Endothelial cell of umbilical vein (primary cell): ENCODE data around the gene SCIMP. TPM values are rescaled to one million over a fixed set of nuclear protein-coding genes. Genes with fewer than 3 reads are reported as not detected.

Experiments used
- BruUV-seq: library from RNA; stranded (reverse); fragments of 400-500 nt; replicated peaks from 2 replicates; lab custom pipeline; 2021; lab: Mats Ljungman, UMichigan
- CTCF ChIA-PET: fragments of 300-600, 350-600 bp; sonication (Branson Sonifier 250); formaldehyde crosslinking; loops from one replicate; lab custom pipeline; 2021; ENCODE audit warnings: antibody characterized with exemption, inconsistent platforms; lab: Charles Lee
- POLR2A ChIA-PET: fragments of 300-600, 350-600 bp; sonication (Branson Sonifier 250); formaldehyde crosslinking; loops from one replicate; lab custom pipeline; 2021; ENCODE audit warnings: antibody characterized with exemption, inconsistent platforms; lab: Charles Lee
- DNase-seq: peaks from one replicate; pipeline ENCODE4 v3.0.0-alpha.2; 2011; ENCODE audit warnings: low read depth, low spot score
- FAIRE-seq: peaks from 2 replicates; lab custom pipeline; 2011; peaks lifted over from hg19 to GRCh38; lab: Jason Lieb, UNC
- H2AFZ ChIP-seq: 2 replicates; pipeline ENCODE4 v1.6.0; 2012; ENCODE audit warnings: low read depth, low read length, control low read depth, inconsistent platforms
- H3K27ac ChIP-seq: 2 replicates; pipeline ENCODE4 v1.5.1; 2011; ENCODE audit warnings: low read depth, mild to moderate bottlenecking, control low read depth, low read length, moderate library complexity; ENCODE audit not compliant: insufficient read depth
- H3K27me3 ChIP-seq, 2 experiments: 2 replicates each; pipeline versions ENCODE4 v1.6.0 to v1.6.1; 2011; ENCODE audit warnings: low read length in 2 of 2, mixed read lengths in 1 of 2; ENCODE audit not compliant: control insufficient read depth in 2 of 2, insufficient read depth in 2 of 2
- H3K36me3 ChIP-seq, 2 experiments: 2 replicates in 1 of 2; 3 replicates in 1 of 2; pipeline ENCODE4 v1.5.1; 2011; ENCODE audit warnings: low read length in 2 of 2, mild to moderate bottlenecking in 1 of 2, moderate library complexity in 1 of 2; ENCODE audit not compliant: control insufficient read depth in 2 of 2, insufficient read depth in 2 of 2; ENCODE audit errors: extremely low read depth in 1 of 2
- H3K4me1 ChIP-seq: 3 replicates; pipeline ENCODE4 v1.5.1; 2011; ENCODE audit warnings: mild to moderate bottlenecking, low read length; ENCODE audit not compliant: control insufficient read depth, insufficient read depth; ENCODE audit errors: extremely low read depth
- H3K4me2 ChIP-seq: 2 replicates; pipeline ENCODE4 v1.6.1; 2011; ENCODE audit warnings: low read length, control low read depth, mixed read lengths; ENCODE audit not compliant: insufficient read depth
- H3K4me3 ChIP-seq, 3 experiments: fragments of 200-600 bp in 1 of 3; sonication (generic), shearing (Covaris generic) in 1 of 3; replicated peaks in 1 of 3; 2 replicates each; pipeline ENCODE4 v1.5.1; 2011 to 2016; ENCODE audit warnings: control low read depth in 3 of 3, low read length in 3 of 3, mild to moderate bottlenecking in 2 of 3, inconsistent platforms in 1 of 3, low read depth in 1 of 3, moderate library complexity in 1 of 3; ENCODE audit not compliant: insufficient read depth in 1 of 3
- H3K79me2 ChIP-seq: 2 replicates; pipeline ENCODE4 v1.6.0; 2012; ENCODE audit warnings: low read length, inconsistent platforms; ENCODE audit not compliant: control insufficient read depth, insufficient read depth
- H3K9ac ChIP-seq: replicated peaks from 2 replicates; pipeline ENCODE3; 2011; ENCODE audit warnings: low read length, control low read depth; ENCODE audit not compliant: insufficient read depth; ENCODE audit errors: extremely low read depth
- H3K9me1 ChIP-seq: replicated peaks from 3 replicates; pipeline ENCODE4 v1.6.0; 2011; ENCODE audit warnings: mild to moderate bottlenecking, low read length; ENCODE audit not compliant: control insufficient read depth, insufficient read depth; ENCODE audit errors: extremely low read depth
- H3K9me3 ChIP-seq: replicated peaks from 2 replicates; pipeline ENCODE4 v1.5.1; 2012; ENCODE audit warnings: low read length, inconsistent platforms; ENCODE audit not compliant: control insufficient read depth, insufficient read depth
- H4K20me1 ChIP-seq: replicated peaks from 2 replicates; pipeline ENCODE3; 2011; ENCODE audit warnings: mild to moderate bottlenecking, low read length; ENCODE audit not compliant: control insufficient read depth, insufficient read depth; ENCODE audit errors: extremely low read depth
- CTCF ChIP-seq, 2 donors: IDR thresholded peaks; 1 replicate in 1 of 2; 2 replicates in 1 of 2; pipeline ENCODE4 v1.5.1; 2011; ENCODE audit warnings: low read length in 2 of 2, mild to moderate bottlenecking in 2 of 2, moderate library complexity in 2 of 2, control low read depth in 1 of 2, inconsistent platforms in 1 of 2, low read depth in 1 of 2; ENCODE audit not compliant: insufficient read depth in 1 of 2; ENCODE audit errors: extremely low read depth in 1 of 2
- EZH2 ChIP-seq: IDR thresholded peaks from 2 replicates; pipeline ENCODE4 v1.6.1; 2012; ENCODE audit warnings: borderline replicate concordance, low read depth, mild to moderate bottlenecking, moderate library complexity, low read length, inconsistent platforms; ENCODE audit not compliant: severe bottlenecking
- FOS ChIP-seq: IDR thresholded peaks from 2 replicates; pipeline ENCODE4 v1.6.1; 2011; ENCODE audit warnings: mild to moderate bottlenecking, low read length, moderate library complexity, borderline replicate concordance; ENCODE audit not compliant: insufficient read depth
- GATA2 ChIP-seq: IDR thresholded peaks from 2 replicates; pipeline ENCODE4 v1.7.0; 2011; ENCODE audit warnings: low read depth, mild to moderate bottlenecking, moderate library complexity, mixed read lengths, low read length; ENCODE audit not compliant: insufficient read length, insufficient read depth
- JUN ChIP-seq: IDR thresholded peaks from 2 replicates; pipeline ENCODE4 v1.6.1; 2011; ENCODE audit warnings: borderline replicate concordance, low read depth; ENCODE audit not compliant: insufficient read length, insufficient read depth
- MAX ChIP-seq: IDR thresholded peaks from 2 replicates; pipeline ENCODE4 v1.6.1; 2011; ENCODE audit not compliant: insufficient read depth, insufficient read length
- MYC ChIP-seq: IDR thresholded peaks from one replicate; pipeline ENCODE4 v1.6.1; 2011; ENCODE audit warnings: mild to moderate bottlenecking, low read depth, low read length
- POLR2A ChIP-seq: IDR thresholded peaks from 2 replicates; pipeline ENCODE4 v1.6.1; 2012; ENCODE audit warnings: low read depth, mild to moderate bottlenecking, control low read depth, low read length
- POLR2AphosphoS5 ChIP-seq: IDR thresholded peaks from 2 replicates; pipeline ENCODE4 v1.6.1; 2012; ENCODE audit warnings: low read depth, mild to moderate bottlenecking, control low read depth, low read length, moderate library complexity; ENCODE audit not compliant: insufficient read depth
- dilution Hi-C: fragments of 300-500 bp; cut with MboI; formaldehyde crosslinking; loops from one replicate; pipeline ENCODE4 v1.15.0; 2019; ENCODE audit warnings: low sequenced_read_pairs; ENCODE audit not compliant: extremely low pct_ligation_motif_present
- intact Hi-C: fragments of 100-400 bp; cut with micrococcal nuclease; formaldehyde crosslinking; loops from one replicate; pipeline ENCODE4 v1.10.0; 2022
- polyA plus RNA-seq, 4 experiments: library from polyadenylated mRNA; depleted of rRNA in 3 of 4; stranded (reverse) in 3 of 4; unstranded in 1 of 4; fragments of >200 nt; gene quantifications; 2 replicates each; pipeline versions ENCODE4 v1.2.1 to v1.2.3, GENCODE V29; 2011 to 2012; ENCODE audit warnings: missing spikeins in 1 of 4
- total RNA-seq: library from RNA; stranded (reverse); gene quantifications from 2 replicates; pipeline ENCODE4 v1.2.3, GENCODE V29; 2021

SCIMP gene
- total and polyA plus RNA-seq, 2 donors (not counting 3 experiments of a cell fraction or from before 2014, with no cell fraction given) = not detected

DNA sequence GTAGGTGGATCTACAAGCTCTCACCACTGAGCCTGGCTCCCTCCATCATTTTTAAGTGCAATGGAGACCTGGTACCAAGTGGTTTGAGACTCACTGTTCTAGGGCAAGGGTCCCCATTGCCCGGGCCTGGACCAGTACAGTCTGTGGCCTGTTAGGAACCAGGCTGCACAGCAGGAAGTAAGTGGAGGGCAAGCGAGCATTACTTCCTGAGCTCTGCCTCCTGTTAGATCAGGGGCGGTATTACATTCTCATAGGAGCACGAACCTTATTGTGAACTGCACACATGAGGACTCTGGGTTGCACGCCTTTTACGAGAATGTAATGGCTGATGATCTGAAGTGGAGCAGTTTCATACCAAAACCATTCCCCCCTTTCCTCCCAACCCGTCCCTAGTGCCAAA is 36.2 kb downstream of the SCIMP start:
- Histone ChIP-seq H3K9ac (no peak overlapping the region), H3K9me1 (no peaks in the 10 kb centered on the region), H3K27ac (no peak overlapping the region), H3K27me3 (no peaks in the 10 kb centered on the region), H3K4me3 (no peak overlapping the region), H3K36me3 (no peaks in the 10 kb centered on the region), H2AFZ (no peak overlapping the region), H3K79me2 (no peaks in the 10 kb centered on the region), H3K4me2 (no peak overlapping the region), H4K20me1 (no peaks in the 10 kb centered on the region), H3K4me1 (no peaks in the 10 kb centered on the region), H3K9me3 (no peaks in the 10 kb centered on the region)
- CTCF ChIA-PET = interaction anchor here (1.3 to 5.1 kb wide), 2 partner anchors 39 to 240 kb away, joined by 4 to 30 read pairs; partner anchors contain the start of gene C1QBP
- intact Hi-C loops = no loop called here
- TF ChIP-seq MYC (no peak), EZH2 (no peak), CTCF (IDR thresholded peaks at IDR 0.05; ENCODE audit: extremely low read depth in 1 of 2, insufficient read depth in 1 of 2, low read depth in 1 of 2, low read length in 2 of 2) (no peak), FOS (no peak), GATA2 (no peak), POLR2A (no peak), POLR2AphosphoS5 (no peak), MAX (no peak), JUN (no peak)
- dilution Hi-C loops = no loop called here
- DNase-seq (no peak), FAIRE-seq (no peak)
- POLR2A ChIA-PET = no interaction called here
- no TSS peak for BruUV-seq
